MM.1S (cell line): ENCODE data around the gene HSPB1.
A peak's percentile ranks its signal among the peaks of the same experiment; 100 is the strongest.
"Not testable (repeated sequence)": the region's sequence is repeated elsewhere in the genome, so short reads cannot be mapped to it uniquely, and the experiment has no call there.

Experiments
- DNase-seq: peaks from one replicate; pipeline ENCODE4 v3.0.0-alpha.2; 2015
- H2AFZ ChIP-seq: fragments of 300-600 bp; sonication (generic); 2 replicates; pipeline ENCODE4 v1.6.0; 2016; ENCODE audit warnings: antibody characterized with exemption, low read length
- H3F3A ChIP-seq: fragments of 300-600 bp; sonication (generic); 2 replicates; pipeline ENCODE4 v1.6.1; 2016; ENCODE audit warnings: mild to moderate bottlenecking, antibody characterized with exemption, low read length, moderate library complexity, mixed read lengths; ENCODE audit not compliant: insufficient read depth
- H3K27ac ChIP-seq: fragments of 300-600 bp; sonication (generic); 2 replicates; pipeline ENCODE4 v1.5.1; 2016; ENCODE audit warnings: mild to moderate bottlenecking, low read length
- H3K27me3 ChIP-seq: fragments of 300-600 bp; sonication (generic); replicated peaks from 2 replicates; pipeline ENCODE4 v1.6.0; 2016; ENCODE audit warnings: low read length; ENCODE audit not compliant: insufficient read depth
- H3K36me3 ChIP-seq: fragments of 300-600 bp; sonication (generic); replicated peaks from 2 replicates; pipeline ENCODE4 v1.6.1; 2016; ENCODE audit warnings: mild to moderate bottlenecking, low read length, mixed read lengths; ENCODE audit not compliant: insufficient read depth
- H3K4me1 ChIP-seq: fragments of 300-600 bp; sonication (generic); 2 replicates; pipeline ENCODE4 v1.6.1; 2016; ENCODE audit warnings: low read length, mixed read lengths
- H3K4me2 ChIP-seq: fragments of 300-600 bp; sonication (generic); 2 replicates; pipeline ENCODE4 v1.6.0; 2016; ENCODE audit warnings: low read depth, low read length
- H3K4me3 ChIP-seq: fragments of 300-600 bp; sonication (generic); 2 replicates; pipeline ENCODE4 v1.5.1; 2016; ENCODE audit warnings: low read length, mixed read lengths
- H3K79me2 ChIP-seq: fragments of 300-600 bp; sonication (generic); 2 replicates; pipeline ENCODE4 v1.6.1; 2016; ENCODE audit warnings: mixed run types, low read length, mixed read lengths
- H3K9ac ChIP-seq: fragments of 300-600 bp; sonication (generic); 2 replicates; pipeline ENCODE4 v1.6.1; 2016; ENCODE audit warnings: low read length, mixed read lengths
- H3K9me2 ChIP-seq: fragments of 300-600 bp; sonication (generic); replicated peaks from 2 replicates; pipeline ENCODE4 v1.6.1; 2016; ENCODE audit warnings: mild to moderate bottlenecking, low read length, mixed read lengths; ENCODE audit not compliant: insufficient read depth
- H3K9me3 ChIP-seq: fragments of 300-600 bp; sonication (generic); replicated peaks from 2 replicates; pipeline ENCODE4 v1.6.1; 2016; ENCODE audit warnings: mild to moderate bottlenecking, low read length, mixed read lengths; ENCODE audit not compliant: insufficient read depth
- H4K20me1 ChIP-seq: fragments of 300-600 bp; sonication (generic); 2 replicates; pipeline ENCODE4 v1.6.1; 2016; ENCODE audit warnings: mild to moderate bottlenecking, low read length, moderate library complexity, mixed read lengths; ENCODE audit not compliant: insufficient read depth
- CTCF ChIP-seq: fragments of 300-600 bp; sonication (generic); IDR thresholded peaks from 2 replicates; pipeline ENCODE4 v1.5.1; 2016; ENCODE audit warnings: antibody characterized with exemption, low read length, mixed read lengths
- EZH2 ChIP-seq: fragments of 300-600 bp; sonication (generic); optimal IDR thresholded peaks from 2 replicates; pipeline ENCODE3; 2017; ENCODE audit warnings: low read depth, mild to moderate bottlenecking, antibody characterized with exemption, low read length, mixed read lengths
- EZH2phosphoT487 ChIP-seq: fragments of 300-600 bp; sonication (generic); IDR thresholded peaks from 2 replicates; pipeline ENCODE4 v1.6.1; 2018; ENCODE audit warnings: antibody characterized with exemption, low read length

Gene HSPB1

GRCh38 chr7:76291351-76292212, 10.9 kb upstream of the HSPB1 start:
- Histone ChIP-seq H3K4me2 (peak overlapping the region; percentile 39; the same call in 1 of the 2 replicates), H3K9me3 (no peaks in the 10 kb centered on the region), H3K4me3 (no peak overlapping the region), H3K27me3 (peaks cover 7% of the 10 kb centered on the region; the same call in 1 of the 2 replicates), H3K27ac (no peak overlapping the region), H3K9me2 (no peaks in the 10 kb centered on the region), H3K36me3 (no peaks in the 10 kb centered on the region), H3K4me1 (peaks cover 8% of the 10 kb centered on the region), H3K79me2 (no peaks in the 10 kb centered on the region), H2AFZ (peak overlapping the region; percentile 43; the same call in 1 of the 2 replicates), H3F3A (no peaks in the 10 kb centered on the region), H3K9ac (no peak overlapping the region), H4K20me1 (no peaks in the 10 kb centered on the region)
- peak; percentile 69 for DNase-seq
- TF ChIP-seq EZH2phosphoT487 (no peak), CTCF (peak; percentile 89), EZH2 (no peak)

- Histone ChIP-seq H3K36me3 (no peaks in the 10 kb centered on the region), H3K4me3 (no peak overlapping the region), H3K4me1 (peaks cover 8% of the 10 kb centered on the region), H3K9ac (no peak overlapping the region), H3K9me2 (no peaks in the 10 kb centered on the region), H3K27me3 (peaks cover 2% of the 10 kb centered on the region; the same call in 1 of the 2 replicates), H3K27ac (no peak overlapping the region), H4K20me1 (no peaks in the 10 kb centered on the region), H3K9me3 (no peaks in the 10 kb centered on the region), H2AFZ (0 out of 2 replicates have a peak overlapping the region, but pooled peaks have one; percentile 13), H3K4me2 (peak overlapping the region; percentile 39; the same call in 1 of the 2 replicates), H3K79me2 (no peaks in the 10 kb centered on the region), H3F3A (no peaks in the 10 kb centered on the region)
- no peak for DNase-seq
- TF ChIP-seq EZH2: no peak
- no peak for TF ChIP-seq CTCF
- no peak for TF ChIP-seq EZH2phosphoT487
These were observed 10.3 kb upstream of the HSPB1 start for GRCh38 chr7:76292213-76292573.

GRCh38 chr7:76292911-76293310, 9.6 kb upstream of the HSPB1 start:
- not testable (repeated sequence) for H4K20me1 ChIP-seq, H3K4me2 ChIP-seq

GRCh38 chr7:76293407-76293901, 9.0 kb upstream of the HSPB1 start:
- Histone ChIP-seq H3K79me2 (no peaks in the 10 kb centered on the region), H4K20me1 (no peaks in the 10 kb centered on the region), H3K4me2 (no peak overlapping the region), H3K27ac (no peak overlapping the region), H3K27me3 (no peaks in the 10 kb centered on the region), H3K4me3 (no peak overlapping the region), H3F3A (no peaks in the 10 kb centered on the region), H3K9me3 (no peaks in the 10 kb centered on the region), H3K9ac (no peak overlapping the region), H2AFZ (no peak overlapping the region), H3K4me1 (peaks cover 8% of the 10 kb centered on the region), H3K9me2 (no peaks in the 10 kb centered on the region), H3K36me3 (no peaks in the 10 kb centered on the region)
- DNase-seq: no peak
- TF ChIP-seq CTCF: no peak
- no peak for TF ChIP-seq EZH2phosphoT487
- no peak for TF ChIP-seq EZH2

More at GRCh38 chr7:76292911-76293310, 9.6 kb upstream of the HSPB1 start:
- not testable (repeated sequence) for H3K79me2 ChIP-seq, H3F3A ChIP-seq, H3K27ac ChIP-seq, H3K9ac ChIP-seq, H3K9me3 ChIP-seq, H3K27me3 ChIP-seq, H3K9me2 ChIP-seq, H2AFZ ChIP-seq, H3K36me3 ChIP-seq, H3K4me3 ChIP-seq, DNase-seq, H3K4me1 ChIP-seq
